Stimulated activated CD8-positive, alpha-beta memory T cell treated with anti-CD3 and anti-CD28 coated beads, Interleukin-15, amount 100 ng/mL, for 1 hour (primary cell): ENCODE measurements around the gene RICTOR.
"Not testable (repeated sequence)": the region's sequence is repeated elsewhere in the genome, so short reads cannot be mapped to it uniquely, and the experiment has no call there.

Experiments used
- DNase-seq: peaks from one replicate; pipeline ENCODE4 v3.0.0-alpha.2; 2020; ENCODE audit warnings: low read depth

Gene RICTOR

DNA sequence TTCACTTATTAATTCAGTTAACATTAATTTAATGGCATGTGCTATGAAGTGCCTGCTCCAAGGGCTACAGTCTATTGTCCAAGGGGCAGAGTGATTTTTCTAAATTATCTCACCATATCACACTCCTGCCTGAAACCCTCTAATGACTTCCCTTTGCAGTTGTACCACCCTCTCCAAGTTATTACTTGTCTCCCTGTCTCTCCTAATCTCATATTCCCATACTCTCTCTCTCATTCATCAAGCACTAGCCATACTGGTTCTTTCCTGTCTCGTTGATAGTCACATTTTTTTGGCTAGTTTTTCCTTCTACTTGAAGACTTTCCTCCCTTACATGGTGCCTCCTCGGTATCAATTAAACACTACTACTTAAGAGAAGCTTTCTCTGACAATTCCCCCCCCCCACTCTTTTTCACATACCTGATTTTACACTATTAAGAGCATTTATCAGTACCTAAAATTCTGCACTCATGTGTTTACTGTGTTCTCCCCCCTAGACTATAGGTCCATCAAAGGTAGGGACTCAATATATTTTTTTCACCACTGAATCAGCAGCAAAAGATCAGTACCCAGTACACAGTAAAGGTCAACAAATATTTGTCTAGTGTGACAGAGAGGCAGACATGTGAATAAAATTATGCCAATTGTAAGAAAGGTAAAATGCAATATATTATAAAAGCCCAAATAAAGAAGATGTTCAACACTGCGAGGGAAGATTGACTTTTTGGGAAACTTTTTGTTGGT, 19.0 kb downstream of the RICTOR start:
- DNase-seq: no peak

DNA sequence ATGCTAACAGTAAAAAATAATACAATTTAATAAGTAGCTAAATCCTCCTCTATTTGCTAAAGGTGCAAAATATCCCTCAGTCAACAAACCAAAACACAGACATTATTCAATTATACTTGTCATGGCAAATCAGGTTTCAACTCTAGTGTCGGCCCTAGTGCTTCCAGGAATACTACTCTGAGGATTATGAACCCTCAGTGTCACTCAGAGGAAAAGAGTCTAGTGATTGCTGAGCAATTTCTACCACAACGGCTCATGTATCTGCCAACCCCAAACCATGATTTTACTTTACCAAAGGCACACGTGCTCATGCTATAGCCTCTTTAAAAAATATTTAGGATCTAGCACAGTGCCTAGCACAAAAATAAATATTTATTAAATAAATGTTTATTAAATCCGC, 21.0 kb downstream of the RICTOR start:
- DNase-seq: no peak

DNA sequence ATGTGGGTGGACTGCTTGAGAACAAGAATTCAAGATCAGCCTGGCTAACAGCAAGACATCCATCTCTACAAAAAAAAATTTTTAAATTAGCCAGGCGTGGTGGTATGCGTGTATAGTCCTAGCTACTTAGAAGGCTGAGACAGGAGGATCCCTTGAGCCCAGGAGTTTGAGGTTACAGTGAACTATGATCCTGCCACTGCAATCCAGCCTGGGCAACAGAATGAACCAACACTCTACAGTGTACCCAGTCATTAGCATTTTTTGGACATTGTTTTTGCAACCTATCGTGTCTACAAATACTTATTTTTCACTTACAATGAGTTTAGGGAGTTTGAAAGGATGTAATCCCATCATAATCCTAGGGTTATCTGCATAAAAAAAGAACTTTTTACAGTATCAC, 22.1 kb downstream of the RICTOR start:
- DNase-seq: no peak

DNA sequence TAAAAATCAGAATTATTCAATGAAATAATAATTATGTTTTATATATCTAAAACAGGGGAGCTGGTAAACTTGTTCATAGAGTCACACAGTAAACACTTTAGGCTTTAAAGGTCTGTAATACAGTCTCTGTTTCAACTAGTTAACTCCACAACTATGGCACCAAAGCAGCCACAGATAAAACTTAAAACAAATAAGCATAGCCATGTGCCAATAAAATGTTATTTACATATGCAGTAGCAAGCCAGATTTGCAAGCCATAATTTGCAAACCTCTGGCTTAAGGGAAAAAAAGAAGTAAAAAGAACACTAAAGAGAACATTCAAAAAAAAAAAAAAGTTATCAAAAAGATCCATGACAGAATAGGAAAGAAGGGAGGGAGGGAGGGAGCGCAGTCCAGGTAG, 24.9 kb downstream of the RICTOR start:
- DNase-seq: no peak

DNA sequence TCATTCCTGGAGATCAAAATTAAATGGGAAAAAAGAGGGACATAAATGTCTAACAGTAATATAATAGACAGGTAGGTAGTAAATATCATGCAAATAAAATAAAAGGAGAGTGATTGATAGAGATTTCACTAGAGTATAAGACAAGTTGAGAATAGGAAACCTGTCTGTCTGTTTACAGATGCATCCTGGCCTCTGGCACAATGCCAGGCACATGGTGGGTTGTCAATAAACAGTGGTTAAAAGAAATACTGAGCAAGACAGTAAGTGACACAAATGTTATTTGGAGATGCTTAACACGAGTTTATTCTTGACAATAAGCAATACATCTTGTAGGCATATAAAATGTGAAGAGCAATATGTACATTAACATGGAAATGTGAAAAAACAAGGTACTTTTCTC, 33.3 kb downstream of the RICTOR start:
- no peak for DNase-seq

DNA sequence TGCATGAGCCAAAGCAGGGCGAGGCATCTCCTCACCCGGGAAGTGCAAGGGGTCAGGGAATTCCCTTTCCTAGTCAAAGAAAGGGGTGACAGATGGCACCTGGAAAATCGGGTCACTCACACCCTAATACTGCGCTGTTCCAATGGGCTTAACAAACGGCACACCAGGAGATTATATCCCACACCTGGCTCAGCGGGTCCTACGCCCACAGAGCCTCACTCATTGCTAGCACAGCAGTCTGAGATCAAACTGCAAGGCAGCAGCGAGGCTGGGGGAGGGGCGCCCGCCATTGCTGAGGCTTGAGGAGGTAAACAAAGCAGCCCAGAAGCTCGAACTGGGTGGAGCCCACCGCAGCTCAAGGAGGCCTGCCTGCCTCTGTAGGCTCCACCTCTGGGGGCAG, 39.7 kb downstream of the RICTOR start:
- DNase-seq: not testable (repeated sequence)

DNA sequence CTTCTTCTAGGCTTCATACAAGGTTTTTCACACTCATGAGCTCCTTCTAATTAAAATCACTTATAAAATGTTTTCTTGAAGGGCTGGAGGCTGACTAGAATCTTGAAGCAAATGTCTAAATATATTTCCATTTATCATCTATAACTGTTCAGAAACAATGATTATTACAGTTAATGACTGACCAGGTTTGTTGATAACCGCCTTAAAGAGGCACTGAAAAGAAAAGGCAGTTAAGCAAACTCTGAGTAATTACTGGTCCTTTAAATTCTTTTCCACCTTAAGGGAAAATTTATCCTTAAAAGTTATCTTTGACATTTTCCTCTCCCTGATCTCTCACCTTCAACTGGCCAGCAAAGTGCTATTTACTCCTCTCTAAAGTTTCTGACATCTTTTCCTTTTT, 43.2 kb downstream of the RICTOR start:
- no peak for DNase-seq

DNA sequence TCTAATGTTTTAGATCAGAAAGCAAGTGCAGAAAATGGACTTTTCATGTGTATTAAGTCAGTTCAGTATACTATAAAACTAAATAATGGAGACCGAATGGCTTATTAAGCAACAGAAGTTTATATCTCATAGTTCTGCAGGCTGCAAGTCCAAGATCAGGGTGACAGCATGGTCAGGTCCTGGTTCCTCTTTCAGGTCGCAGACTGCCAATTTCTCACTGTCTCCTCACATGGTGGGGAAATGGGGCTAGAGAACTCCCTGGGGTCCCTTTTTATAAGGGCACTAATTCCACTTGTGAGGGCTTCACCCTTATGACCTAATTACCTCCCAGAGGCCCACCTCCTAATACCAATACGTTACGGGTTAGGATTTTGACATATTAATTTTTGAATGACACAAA, 48.7 kb downstream of the RICTOR start:
- DNase-seq: no peak

DNA sequence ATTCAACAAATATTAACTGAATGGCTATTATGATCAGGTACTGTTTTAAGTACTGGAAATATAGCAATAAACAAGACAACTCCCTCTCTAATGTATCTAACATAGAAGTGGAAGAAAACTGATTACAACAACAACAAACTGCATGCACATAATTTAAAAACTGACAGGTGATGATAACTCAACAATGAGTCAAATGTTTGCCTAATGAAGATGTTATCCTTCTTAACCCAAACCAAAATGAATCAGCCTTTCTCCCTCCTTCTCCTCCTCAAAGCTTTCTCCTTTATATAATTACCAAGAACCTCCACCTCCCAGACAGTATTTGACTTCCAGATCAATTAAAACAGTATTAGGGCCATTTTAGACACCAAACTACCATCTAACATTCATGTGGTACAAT, 49.3 kb downstream of the RICTOR start:
- DNase-seq: no peak

DNA sequence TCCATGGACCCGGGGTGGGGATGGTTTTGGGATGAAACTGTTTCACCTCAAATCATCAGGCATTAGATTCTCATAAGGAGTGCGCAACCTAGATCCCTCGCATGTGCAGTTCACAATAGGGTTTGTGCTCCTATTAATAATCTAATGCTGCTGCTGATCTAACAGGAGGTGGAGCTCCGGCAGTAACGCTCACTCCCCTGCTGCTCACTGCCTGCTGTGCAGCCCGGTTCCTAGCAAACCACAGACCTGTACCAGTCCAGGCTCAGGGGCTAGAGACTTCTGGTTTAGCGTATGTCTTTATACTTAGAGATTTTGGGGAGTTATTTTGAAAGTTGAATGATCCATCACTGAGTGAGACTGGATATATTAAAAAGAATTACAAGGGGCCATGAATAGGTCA, 50.2 kb downstream of the RICTOR start:
- no peak for DNase-seq

DNA sequence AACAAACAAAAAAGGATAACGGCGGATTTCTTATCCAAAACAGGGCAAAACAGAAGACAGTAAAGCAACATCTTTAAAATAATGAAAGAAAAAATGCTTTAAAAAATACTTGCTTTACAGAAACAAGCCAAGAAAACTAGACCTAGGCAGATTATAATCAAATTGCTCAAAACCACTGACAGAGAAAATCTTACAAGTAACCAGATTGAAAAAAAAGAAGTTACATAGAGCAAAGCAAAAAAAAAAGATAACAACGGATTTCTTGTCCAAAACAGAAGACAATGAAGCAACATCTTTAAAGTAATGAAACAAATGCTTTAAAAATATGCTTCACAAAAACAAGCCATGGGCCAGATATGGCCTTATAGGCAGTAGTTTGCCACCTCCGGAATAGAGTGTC, 51.1 kb downstream of the RICTOR start:
- no peak for DNase-seq

DNA sequence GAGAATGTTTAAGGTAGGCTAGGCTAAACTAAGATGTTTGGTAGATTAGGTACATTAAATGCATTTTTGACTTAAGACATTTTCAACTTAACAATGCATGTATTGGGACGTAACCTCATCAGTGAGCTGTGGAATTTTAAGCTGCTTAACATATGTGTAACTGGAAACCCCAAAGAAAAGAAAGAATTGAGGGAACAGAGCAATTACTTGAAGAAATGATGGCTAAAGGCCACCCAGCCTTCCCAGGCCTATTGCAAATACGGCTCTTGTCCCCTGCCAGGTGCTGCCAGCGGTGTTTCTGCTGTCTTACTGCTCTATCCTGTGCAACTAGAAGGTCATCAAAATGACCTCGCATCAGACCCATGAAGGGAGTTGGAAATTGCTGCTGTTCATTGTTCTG, 52.0 kb downstream of the RICTOR start:
- no peak for DNase-seq

DNA sequence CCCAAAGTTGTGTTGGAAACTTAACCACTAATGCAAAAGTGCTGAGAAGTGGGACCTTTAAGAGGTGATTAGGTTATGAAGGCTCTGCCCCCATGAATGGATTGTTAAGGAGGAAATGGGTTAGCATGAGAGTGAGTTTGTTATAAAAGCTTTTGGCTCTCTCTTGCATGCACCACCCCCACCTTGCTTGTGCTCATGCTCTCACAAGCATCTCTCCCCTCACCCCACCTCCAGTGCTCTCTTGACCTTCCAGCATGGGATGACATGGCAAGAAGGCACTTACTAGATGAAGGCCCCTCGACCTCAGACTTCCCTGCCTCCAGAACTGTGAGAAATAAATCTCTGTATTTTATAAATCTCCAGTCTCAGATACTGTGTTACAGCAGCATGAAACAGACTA, 52.8 kb downstream of the RICTOR start:
- no peak for DNase-seq

DNA sequence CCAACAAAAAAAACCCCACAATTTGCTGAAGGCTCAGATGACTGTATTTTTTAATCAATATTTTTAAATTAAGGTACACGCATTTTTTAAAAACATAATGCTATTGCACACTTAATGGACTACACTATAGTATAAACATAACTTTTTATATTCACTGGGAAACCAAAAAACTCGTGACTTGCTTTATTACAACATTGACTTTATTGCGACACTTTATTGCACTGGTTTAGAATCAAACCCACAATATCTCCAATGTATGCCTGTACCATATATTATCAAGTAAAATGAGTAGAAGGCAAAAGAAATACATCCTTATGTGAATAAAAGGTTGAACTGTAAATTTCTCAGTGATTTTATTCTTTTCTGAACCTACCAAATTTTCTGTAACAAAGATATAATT, 53.7 kb downstream of the RICTOR start:
- DNase-seq: no peak

DNA sequence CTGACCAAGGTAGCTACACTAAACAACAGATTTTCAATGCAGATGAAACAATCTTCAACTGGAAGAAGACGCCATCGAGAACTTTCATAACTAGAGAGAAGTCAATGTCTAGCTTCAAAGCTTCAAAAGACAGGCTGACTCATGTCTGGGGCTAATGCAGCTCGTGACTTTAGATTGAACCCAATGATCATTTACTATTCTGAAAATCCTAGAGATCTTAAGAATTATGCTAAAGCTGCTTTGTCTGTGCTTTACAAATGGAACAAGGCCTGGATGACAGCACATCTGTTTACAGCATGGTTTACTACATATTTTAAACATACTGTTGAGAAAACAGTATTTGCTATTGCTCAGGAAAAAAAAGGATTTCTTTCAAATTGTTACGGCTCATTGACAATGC, 54.9 kb downstream of the RICTOR start:
- no peak for DNase-seq

DNA sequence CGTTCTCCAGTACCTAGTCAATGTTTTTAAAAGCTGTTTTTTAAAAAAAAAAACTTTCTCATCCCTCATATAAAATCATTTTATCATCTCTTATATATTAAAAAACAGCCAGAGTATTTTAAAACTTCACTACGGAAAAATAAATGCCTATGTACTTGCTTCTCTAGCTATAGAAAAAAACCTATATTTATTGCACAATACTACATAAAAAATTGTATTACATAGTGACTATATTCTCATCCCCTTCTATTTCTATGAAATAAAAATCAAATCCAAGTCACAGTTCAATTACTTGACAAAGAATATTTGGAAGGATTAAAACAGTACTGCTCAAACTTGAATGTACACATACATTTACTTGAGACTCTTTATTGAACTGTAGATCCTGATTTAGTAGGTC, 56.7 kb downstream of the RICTOR start:
- no peak for DNase-seq

DNA sequence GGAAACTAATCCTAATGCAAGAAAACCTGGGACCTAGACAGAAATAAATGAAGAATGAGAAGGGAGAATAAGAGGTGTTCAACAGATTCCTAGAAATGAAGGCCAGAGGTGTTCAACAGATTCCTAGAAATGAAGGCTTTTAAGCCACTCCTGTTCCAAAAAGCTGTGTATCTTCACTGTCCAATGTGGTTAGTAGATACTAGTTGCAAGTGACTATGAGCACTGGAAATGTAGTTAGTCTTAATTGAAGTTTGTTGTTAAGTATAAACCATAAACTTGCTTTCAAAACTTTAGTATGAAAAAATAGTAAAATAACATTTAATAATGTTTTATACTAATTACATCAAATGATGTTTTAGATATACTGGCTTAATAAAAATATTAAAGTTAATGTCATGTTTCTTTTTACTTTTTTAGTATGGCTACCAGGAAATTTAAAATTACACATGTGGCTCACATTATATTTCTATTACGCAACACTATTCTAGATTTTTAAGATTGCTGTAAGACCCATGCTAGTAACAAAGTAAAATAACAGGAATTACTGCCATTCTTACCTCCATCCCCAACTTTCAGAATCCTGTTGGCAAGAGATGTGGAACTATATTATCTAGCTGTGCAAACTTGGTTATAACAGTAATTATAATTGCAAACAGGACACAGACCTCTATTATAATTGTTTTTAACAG, 57.5 kb downstream of the RICTOR start:
- no peak for DNase-seq

DNA sequence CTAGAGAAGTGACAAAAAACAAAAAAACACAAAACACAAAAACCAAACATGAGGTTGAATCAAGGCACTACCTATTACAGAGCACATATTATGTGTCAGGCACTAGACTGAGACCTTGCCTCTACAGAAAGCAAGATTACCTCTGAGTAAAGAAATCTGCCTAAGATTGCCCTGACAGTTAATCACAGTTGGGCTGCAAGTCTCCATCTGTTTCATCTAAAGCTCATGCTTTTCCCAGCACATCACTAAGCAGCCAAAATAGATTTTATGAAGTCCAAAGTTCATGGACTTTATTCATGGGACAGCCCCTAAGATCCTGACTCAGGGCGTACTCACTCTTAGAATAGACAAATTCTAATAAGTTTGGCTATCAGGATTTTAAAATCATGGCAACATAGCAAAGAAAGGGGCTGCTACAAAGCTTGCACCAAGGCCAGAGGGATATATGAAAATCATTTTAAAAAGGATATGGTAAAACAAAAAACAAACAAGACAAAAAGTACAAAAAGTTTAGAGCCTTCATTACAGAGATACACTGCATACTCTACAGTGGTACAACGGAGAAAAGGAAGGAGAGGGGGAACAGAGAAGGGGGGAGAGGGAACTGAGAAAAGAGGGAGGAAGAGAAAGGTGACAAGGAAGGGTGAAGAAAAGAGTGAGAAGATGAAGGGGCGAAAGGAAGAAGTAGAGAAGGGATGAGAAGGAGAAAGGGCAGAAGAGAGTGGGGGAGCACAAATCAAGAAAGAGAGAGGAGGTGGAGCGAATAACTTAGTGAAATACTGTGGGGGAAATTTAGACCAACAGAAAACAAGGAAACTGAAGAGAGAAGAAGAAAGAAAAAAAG, 58.2 kb downstream of the RICTOR start:
- DNase-seq: no peak

DNA sequence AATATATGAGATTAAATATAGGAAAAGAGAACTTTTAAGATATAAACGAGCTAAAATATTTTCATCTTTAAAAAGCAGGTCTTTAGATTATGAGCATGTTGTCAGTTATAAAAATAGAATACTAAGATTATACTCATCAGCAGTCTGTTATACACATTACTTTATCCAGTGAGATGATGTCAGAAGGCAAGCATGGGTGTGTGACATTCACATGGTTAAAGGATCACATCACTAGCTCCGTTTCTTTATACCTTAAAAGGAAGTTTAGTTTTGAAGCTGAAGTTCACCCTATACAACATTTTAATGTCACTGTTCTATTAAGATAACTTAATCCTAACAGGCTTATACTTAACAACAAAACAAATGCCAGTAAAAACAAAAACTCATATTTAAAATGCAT, 59.6 kb downstream of the RICTOR start:
- no peak for DNase-seq

DNA sequence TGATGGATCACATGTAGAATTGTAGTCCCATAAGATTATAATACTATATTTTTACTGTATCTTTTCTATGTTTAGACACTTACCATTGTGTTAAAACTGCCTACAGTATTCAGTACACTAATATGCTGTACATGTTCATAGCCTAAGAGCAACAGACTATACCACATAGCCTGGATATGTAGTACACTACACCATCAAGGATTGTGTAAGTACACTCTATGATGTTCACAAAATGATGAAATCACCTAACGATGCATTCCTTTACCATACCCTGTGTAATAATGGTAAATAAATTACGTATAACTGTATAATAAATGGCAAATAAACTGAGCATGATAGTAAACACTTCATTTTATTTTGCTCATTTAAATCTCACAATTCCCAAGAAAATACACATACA, 60.3 kb downstream of the RICTOR start:
- DNase-seq: no peak

DNA sequence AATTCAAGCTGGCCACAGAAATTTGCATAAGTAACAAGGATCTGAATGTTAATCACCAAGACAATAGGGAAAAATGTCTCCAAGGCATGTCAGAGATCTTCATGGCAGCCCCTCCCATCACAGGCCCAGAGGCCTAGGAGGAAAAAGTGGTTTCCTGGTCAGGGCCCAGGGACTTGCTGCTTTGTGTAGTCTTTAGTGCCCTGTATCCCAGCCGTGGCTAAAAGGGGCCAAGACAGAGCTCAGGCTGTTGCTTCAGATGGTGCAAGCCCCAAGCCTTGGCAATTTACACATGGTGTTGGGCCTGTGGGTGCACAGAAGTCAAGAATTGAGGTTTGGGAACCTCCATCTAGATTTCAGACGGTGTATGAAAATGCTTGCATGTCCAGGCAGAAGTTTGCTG, 63.2 kb downstream of the RICTOR start:
- DNase-seq: not testable (repeated sequence)

DNA sequence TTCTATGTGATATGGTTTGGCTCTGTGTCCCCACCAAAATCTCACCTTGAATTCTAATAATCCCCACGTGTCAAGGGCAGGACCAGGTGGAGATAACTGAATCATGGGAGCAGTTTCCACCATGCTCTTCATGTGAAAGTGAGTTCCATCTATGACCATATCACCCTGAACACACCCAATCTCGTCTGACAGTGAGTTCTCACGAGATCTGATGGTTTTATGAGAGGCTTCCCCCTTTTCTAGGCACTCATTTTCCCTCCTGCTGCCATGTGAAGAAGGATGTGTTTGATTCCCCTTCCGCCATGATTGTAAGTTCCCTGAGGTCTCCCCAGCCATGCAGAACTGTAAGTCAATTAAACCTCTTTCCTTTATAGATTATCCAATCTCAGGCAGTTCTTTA, 64.2 kb downstream of the RICTOR start:
- DNase-seq: no peak

DNA sequence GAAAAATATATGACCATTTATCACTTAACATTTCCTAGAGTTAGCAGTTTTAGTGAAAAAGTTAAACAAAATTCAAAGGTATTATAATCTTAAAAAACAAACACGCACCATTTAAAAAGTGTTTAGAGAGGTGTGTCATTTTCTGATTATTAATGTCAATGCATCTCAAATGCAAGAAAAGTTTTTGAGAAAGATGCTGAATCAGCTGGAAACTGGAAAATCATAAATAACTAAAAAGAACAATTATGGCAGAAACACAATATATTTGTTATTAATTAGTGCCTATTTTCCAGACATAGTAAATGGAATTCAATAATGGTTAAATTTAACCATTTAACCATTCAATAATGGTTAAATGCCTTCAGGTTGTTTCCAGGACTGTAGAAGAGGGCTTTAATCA, 64.9 kb downstream of the RICTOR start:
- DNase-seq: no peak
